ENCODE data around the gene CPNE5.

- TF ChIP-seq CTCF (IDR thresholded peaks at IDR 0.05) (no peak), POLR2A (IDR thresholded peaks at IDR 0.05) (no peak)
Observed at GRCh38 chr6:36847152-36847551, 7.9 kb upstream of the CPNE5 start.

All from adrenal gland (tissue), 5 donors.